ENCODE results near the gene ARID4A. TPM values are rescaled to one million over a fixed set of nuclear protein-coding genes. Genes with fewer than 3 reads are reported as not detected.
"Not testable (repeated sequence)": the region's sequence is repeated elsewhere in the genome, so short reads cannot be mapped to it uniquely, and the experiment has no call there.

Gene ARID4A
- polyA plus RNA-seq, 2 of the 4 experiments (the other 2 are of a cell fraction), result 9.0 to 15.1 TPM

GRCh38 chr14:58332561-58332960 lies 34.2 kb downstream of the ARID4A start:
- no peak overlapping the region for H3K4me2 ChIP-seq
- DNase-seq (ENCODE audit: low read depth in 1 of 2, low spot score in 1 of 2) (no peak), FAIRE-seq (no peak), ATAC-seq (no peak)
- TF ChIP-seq RCOR1 (IDR thresholded peaks at IDR 0.05; ENCODE audit: low read depth, low read length), result no peak
- no peak for TF ChIP-seq USF2 (IDR thresholded peaks at IDR 0.05)
- no peak for TF ChIP-seq JUNB (IDR thresholded peaks at IDR 0.05)
- no peak for TF ChIP-seq MAX (IDR thresholded peaks at IDR 0.05)
- TF ChIP-seq CTCF (IDR thresholded peaks at IDR 0.05), result no peak
- TF ChIP-seq ATOH8 (CRISPR knock-in tag; IDR thresholded peaks at IDR 0.05; ENCODE audit: low read depth), result no peak
- no peak for TF ChIP-seq NPAS2 (CRISPR knock-in tag; IDR thresholded peaks at IDR 0.05; ENCODE audit: borderline replicate concordance)
- no peak for TF ChIP-seq NR3C1 (IDR thresholded peaks at IDR 0.05)
- TF ChIP-seq RARB (CRISPR knock-in tag; IDR thresholded peaks at IDR 0.05), result no peak
- TF ChIP-seq E2F6 (IDR thresholded peaks at IDR 0.05; ENCODE audit: borderline replicate concordance, low read depth), result no peak
- TF ChIP-seq RAD21 (conservative IDR thresholded peaks at IDR 0.05 in 1 of 2, IDR thresholded peaks at IDR 0.05 in 1 of 2), result no peak
- no peak for TF ChIP-seq CEBPB (IDR thresholded peaks at IDR 0.05)
- no peak for TF ChIP-seq KDM5A (IDR thresholded peaks at IDR 0.05)
- TF ChIP-seq EP300 (IDR thresholded peaks at IDR 0.05), result no peak
- TF ChIP-seq ZNF302 (CRISPR knock-in tag; IDR thresholded peaks at IDR 0.05), result no peak
- no peak for TF ChIP-seq ZC3H11A (IDR thresholded peaks at IDR 0.05)
- no peaks in the 10 kb centered on the region for H3K9me3 ChIP-seq
- WGBS (ENCODE audit: missing lambda C conversion rate), result 93% methylated on average over 3 of the region's 3 CpGs
- ChIA-PET CTCF (no interaction called here), POLR2A (interaction anchor here (0.9 kb wide), 1 partner anchor 34 kb away, joined by 3 read pairs; the partner anchor contains the start of gene ARID4A)
- no peak overlapping the region for H3K27ac ChIP-seq
- H3K4me3 ChIP-seq, result no peak overlapping the region
- peaks cover 16% of the 10 kb centered on the region for H3K4me1 ChIP-seq

GRCh38 chr14:58339666-58340065 lies 41.3 kb downstream of the ARID4A start:
- H3K4me2 ChIP-seq; POLR2A ChIA-PET; H3K4me1 ChIP-seq; H3K4me3 ChIP-seq; FAIRE-seq; H3K9me3 ChIP-seq; DNase-seq (ENCODE audit: low read depth in 1 of 2, low spot score in 1 of 2); ATAC-seq; H3K27ac ChIP-seq: not testable (repeated sequence)
- WGBS (ENCODE audit: missing lambda C conversion rate), result 79% methylated on average over 4 of the region's 4 CpGs
- CTCF ChIA-PET, result interaction anchor here (1.2 kb wide), 1 partner anchor 23 kb away, joined by 5 read pairs; no protein-coding TSS in a partner anchor

- DNase-seq (ENCODE audit: low read depth in 1 of 2, low spot score in 1 of 2), result no peak
- ChIA-PET POLR2A (no interaction called here), CTCF (interaction anchor here (0.9 kb wide), 1 partner anchor 31 kb away, joined by 3 read pairs; no protein-coding TSS in a partner anchor)
- no peak for ATAC-seq
- H3K27ac ChIP-seq, result no peak overlapping the region
- H3K4me2 ChIP-seq, result no peak overlapping the region
- no peak for FAIRE-seq
- H3K4me1 ChIP-seq, result no peaks in the 10 kb centered on the region
- TF ChIP-seq ATOH8 (CRISPR knock-in tag; IDR thresholded peaks at IDR 0.05; ENCODE audit: low read depth) (no peak), NPAS2 (CRISPR knock-in tag; IDR thresholded peaks at IDR 0.05; ENCODE audit: borderline replicate concordance) (no peak), TP53 (CRISPR knock-in tag; IDR thresholded peaks at IDR 0.05) (no peak), HMGXB4 (CRISPR knock-in tag; IDR thresholded peaks at IDR 0.05; ENCODE audit: borderline replicate concordance) (no peak), HOXB5 (CRISPR knock-in tag; IDR thresholded peaks at IDR 0.05) (no peak), MYC (IDR thresholded peaks at IDR 0.05; ENCODE audit: borderline replicate concordance, low read length) (no peak), HES2 (IDR thresholded peaks at IDR 0.05) (no peak), ELK1 (IDR thresholded peaks at IDR 0.05; ENCODE audit: low read depth, low read length) (no peak)
- no peak overlapping the region for H3K4me3 ChIP-seq
- 77% methylated on average over 4 of the region's 4 CpGs for WGBS (ENCODE audit: missing lambda C conversion rate)
- no peaks in the 10 kb centered on the region for H3K9me3 ChIP-seq
These were observed 42.9 kb downstream of the ARID4A start for GRCh38 chr14:58341152-58341748.
